ENCODE measurements around the gene IL1A.

GRCh38 chr2:112765251-112765650 is 19.0 kb downstream of the IL1A start:
- no peak for TF ChIP-seq CTCF (IDR thresholded peaks at IDR 0.05)
- no peak for TF ChIP-seq FOXP1 (CRISPR knock-in tag; IDR thresholded peaks at IDR 0.05; ENCODE audit: borderline replicate concordance)
- no peak for TF ChIP-seq MAX (CRISPR knock-in tag; IDR thresholded peaks at IDR 0.05)
- TF ChIP-seq TCF7 (CRISPR knock-in tag; IDR thresholded peaks at IDR 0.05; ENCODE audit: low read depth): no peak
- no peak for TF ChIP-seq NR3C1 (CRISPR knock-in tag; conservative IDR thresholded peaks at IDR 0.05; ENCODE audit: low read depth)
- TF ChIP-seq USF2 (CRISPR knock-in tag; IDR thresholded peaks at IDR 0.05): no peak
- TF ChIP-seq ATF3 (CRISPR knock-in tag; conservative IDR thresholded peaks at IDR 0.05): no peak
- no peak for TF ChIP-seq ARID4B (CRISPR knock-in tag; IDR thresholded peaks at IDR 0.05; ENCODE audit: borderline replicate concordance)
- TF ChIP-seq ESRRA (CRISPR knock-in tag; IDR thresholded peaks at IDR 0.05; ENCODE audit: borderline replicate concordance): no peak
- no peak for TF ChIP-seq HMGA2 (CRISPR knock-in tag; IDR thresholded peaks at IDR 0.05)
- no peak for TF ChIP-seq USF1 (CRISPR knock-in tag; IDR thresholded peaks at IDR 0.05)
- no peak for TF ChIP-seq ZNF512 (CRISPR knock-in tag; IDR thresholded peaks at IDR 0.05; ENCODE audit: borderline replicate concordance)

All from WTC11 (cell line).